H1 (cell line): Measurements from ENCODE around the gene OR2V2. TPM values are rescaled to one million over a fixed set of nuclear protein-coding genes. Genes with fewer than 3 reads are reported as not detected.

ENCODE experiments used
- CTCF ChIA-PET: fragments of 300-600 bp; sonication (Branson Sonifier 250); formaldehyde crosslinking; loops from one replicate; lab custom pipeline; 2021; ENCODE audit not compliant: partially characterized antibody; lab: Charles Lee
- POLR2A ChIA-PET: fragments of 300-600 bp; sonication (Branson Sonifier 250); formaldehyde crosslinking; loops from one replicate; lab custom pipeline; 2021; ENCODE audit warnings: inconsistent platforms; ENCODE audit not compliant: partially characterized antibody; lab: Charles Lee
- DNase-seq, 2 experiments: peaks; one replicate each; pipeline versions ENCODE4 v3.0.0 to v3.0.0-alpha.2; 2010 to 2022; ENCODE audit warnings: low spot score in 2 of 2, low read depth in 1 of 2, mixed read lengths in 1 of 2
- FAIRE-seq: peaks from 2 replicates; lab custom pipeline; 2011; peaks lifted over from hg19 to GRCh38; lab: Jason Lieb, UNC
- H2AFZ ChIP-seq: 2 replicates; pipeline ENCODE4 v1.8.1; 2012; ENCODE audit warnings: low read length, inconsistent platforms
- H2AK5ac ChIP-seq: 2 replicates; pipeline ENCODE4 v1.6.1; 2013; ENCODE audit warnings: low read depth, low read length
- H2BK120ac ChIP-seq: replicated peaks from 2 replicates; pipeline ENCODE3; 2013; ENCODE audit warnings: low read depth, low read length, inconsistent platforms
- H2BK12ac ChIP-seq: 2 replicates; pipeline ENCODE4 v1.6.1; 2013; ENCODE audit warnings: low read depth, low read length
- H2BK15ac ChIP-seq: 2 replicates; pipeline ENCODE4 v1.6.1; 2013; ENCODE audit warnings: low read length
- H2BK20ac ChIP-seq: 2 replicates; pipeline ENCODE4 v1.6.1; 2013; ENCODE audit warnings: low read length
- H2BK5ac ChIP-seq: 2 replicates; pipeline ENCODE4 v1.6.1; 2013; ENCODE audit warnings: low read depth, low read length
- H3K14ac ChIP-seq: 2 replicates; pipeline ENCODE4 v1.6.1; 2013; ENCODE audit warnings: inconsistent platforms; ENCODE audit not compliant: insufficient read length
- H3K18ac ChIP-seq: 2 replicates; pipeline ENCODE4 v1.6.1; 2013; ENCODE audit warnings: low read length; ENCODE audit errors: extremely low read depth
- H3K23ac ChIP-seq: 2 replicates; pipeline ENCODE4 v1.6.1; 2013; ENCODE audit warnings: inconsistent platforms; ENCODE audit not compliant: insufficient read length
- H3K23me2 ChIP-seq: 2 replicates; pipeline ENCODE4 v1.6.1; 2013; ENCODE audit warnings: low read depth, low read length
- H3K27ac ChIP-seq: 2 replicates; pipeline ENCODE4 v1.6.1; 2011; ENCODE audit warnings: low read depth, low read length, inconsistent platforms
- H3K27me3 ChIP-seq, 4 experiments: replicated peaks in 1 of 4; 1 replicate in 1 of 4; 2 replicates in 3 of 4; pipeline versions ENCODE4 v1.6.1 to v1.8.1; 2011 to 2013; ENCODE audit warnings: low read length in 3 of 4, mild to moderate bottlenecking in 3 of 4, inconsistent platforms in 2 of 4, mixed read lengths in 2 of 4, moderate library complexity in 1 of 4; ENCODE audit not compliant: control insufficient read depth in 3 of 4, insufficient read depth in 3 of 4; ENCODE audit errors: extremely low read depth in 1 of 4
- H3K36me3 ChIP-seq, 4 experiments: 2 replicates each; pipeline versions ENCODE4 v1.6.1 to v1.8.1; 2011 to 2013; ENCODE audit warnings: mild to moderate bottlenecking in 4 of 4, low read length in 3 of 4, moderate library complexity in 2 of 4, control low read depth in 1 of 4, inconsistent platforms in 1 of 4; ENCODE audit not compliant: insufficient read depth in 4 of 4, control insufficient read depth in 2 of 4
- H3K4ac ChIP-seq: replicated peaks from 2 replicates; pipeline ENCODE3; 2013; ENCODE audit warnings: low read length, low read depth, mixed read lengths, inconsistent platforms; ENCODE audit not compliant: insufficient read length
- H3K4me1 ChIP-seq, 4 experiments: replicated peaks in 1 of 4; 1 replicate in 1 of 4; 2 replicates in 3 of 4; pipeline versions ENCODE4 v1.6.1 to v1.8.1; 2011 to 2013; ENCODE audit warnings: low read length in 3 of 4, inconsistent platforms in 2 of 4, mixed read lengths in 1 of 4; ENCODE audit not compliant: insufficient read depth in 4 of 4, control insufficient read depth in 3 of 4
- H3K4me2 ChIP-seq, 2 experiments: 2 replicates each; pipeline versions ENCODE4 v1.6.1 to v1.8.1; 2011 to 2013; ENCODE audit warnings: low read depth in 2 of 2, low read length in 2 of 2, control low read depth in 1 of 2, inconsistent platforms in 1 of 2, mild to moderate bottlenecking in 1 of 2; ENCODE audit not compliant: insufficient read depth in 1 of 2
- H3K4me3 ChIP-seq, 4 experiments: fragments of 200-600, 300-600 bp in 1 of 4; sonication (generic), shearing (Covaris generic), sonication (Bioruptor Twin) in 1 of 4; 2 replicates each; pipeline versions ENCODE4 v1.5.1 to v1.8.1; 2011 to 2016; ENCODE audit warnings: low read length in 4 of 4, low read depth in 3 of 4, control low read depth in 2 of 4, inconsistent platforms in 2 of 4, mild to moderate bottlenecking in 2 of 4, mixed read lengths in 1 of 4, moderate library complexity in 1 of 4; ENCODE audit not compliant: insufficient read depth in 2 of 4; ENCODE audit errors: extremely low read depth in 1 of 4
- H3K56ac ChIP-seq: replicated peaks from 2 replicates; pipeline ENCODE3; 2013; ENCODE audit warnings: low read depth, mild to moderate bottlenecking, mixed read lengths, low read length, inconsistent platforms; ENCODE audit not compliant: insufficient read length
- H3K79me1 ChIP-seq: 2 replicates; pipeline ENCODE4 v1.6.1; 2013; ENCODE audit warnings: low read depth, low read length, control low read depth
- H3K79me2 ChIP-seq, 2 experiments: 2 replicates each; pipeline versions ENCODE4 v1.6.1 to v1.8.1; 2012 to 2013; ENCODE audit warnings: low read length in 2 of 2, mild to moderate bottlenecking in 2 of 2, inconsistent platforms in 1 of 2; ENCODE audit not compliant: insufficient read depth in 2 of 2, control insufficient read depth in 1 of 2
- H3K9ac ChIP-seq, 4 experiments: replicated peaks in 1 of 4; 1 replicate in 1 of 4; 2 replicates in 3 of 4; pipeline versions ENCODE4 v1.6.1 to v1.8.1; 2011 to 2013; ENCODE audit warnings: low read depth in 3 of 4, low read length in 3 of 4, control low read depth in 2 of 4, mild to moderate bottlenecking in 2 of 4, moderate library complexity in 2 of 4, inconsistent platforms in 1 of 4; ENCODE audit errors: extremely low read depth in 1 of 4
- H3K9me3 ChIP-seq, 2 experiments: 2 replicates each; pipeline versions ENCODE4 v1.6.1 to v1.8.1; 2012 to 2013; ENCODE audit warnings: mild to moderate bottlenecking in 2 of 2, moderate library complexity in 2 of 2, control low read depth in 1 of 2, inconsistent platforms in 1 of 2, low read depth in 1 of 2, low read length in 1 of 2, mixed read lengths in 1 of 2; ENCODE audit not compliant: insufficient read depth in 2 of 2
- H4K20me1 ChIP-seq, 2 experiments: replicated peaks in 1 of 2; 2 replicates each; pipeline versions ENCODE3 to v1.8.1; 2011 to 2013; ENCODE audit warnings: inconsistent platforms in 2 of 2, low read length in 2 of 2, mild to moderate bottlenecking in 1 of 2; ENCODE audit not compliant: insufficient read depth in 2 of 2, control insufficient read depth in 1 of 2
- H4K5ac ChIP-seq: 2 replicates; pipeline ENCODE4 v1.6.1; 2013; ENCODE audit warnings: low read length, low read depth, mixed read lengths, inconsistent platforms; ENCODE audit not compliant: insufficient read length
- H4K8ac ChIP-seq: 2 replicates; pipeline ENCODE4 v1.8.0; 2013; ENCODE audit warnings: mild to moderate bottlenecking, moderate library complexity, low read length, inconsistent platforms; ENCODE audit not compliant: insufficient read depth; ENCODE audit errors: extremely low read depth
- H4K91ac ChIP-seq: replicated peaks from 2 replicates; pipeline ENCODE3; 2013; ENCODE audit warnings: low read length, mixed read lengths, inconsistent platforms; ENCODE audit not compliant: insufficient read length
- BCL11A ChIP-seq, 2 experiments: IDR thresholded peaks; one replicate each; pipeline ENCODE4 v1.6.1; 2011; ENCODE audit warnings: low read depth in 2 of 2, low read length in 2 of 2, mild to moderate bottlenecking in 2 of 2
- BRCA1 ChIP-seq: IDR thresholded peaks from 2 replicates; pipeline ENCODE4 v1.6.1; 2012; ENCODE audit warnings: low read depth, low read length, improper control_type of control experiment
- HDAC6 ChIP-seq: IDR thresholded peaks from one replicate; pipeline ENCODE4 v1.7.1; 2012; ENCODE audit warnings: low read depth, mild to moderate bottlenecking, inconsistent platforms, low read length, moderate library complexity
- NANOG ChIP-seq: IDR thresholded peaks from 2 replicates; pipeline ENCODE4 v1.6.1; 2011; ENCODE audit warnings: low read length, low read depth, mild to moderate bottlenecking, inconsistent platforms; ENCODE audit not compliant: insufficient read depth, poor library complexity, severe bottlenecking
- PHF8 ChIP-seq: fragments of 200-600 bp; sonication (generic); conservative IDR thresholded peaks from 2 replicates; pipeline ENCODE4 v1.7.1; 2012; ENCODE audit warnings: low read depth, mild to moderate bottlenecking, inconsistent platforms, low read length, moderate library complexity
- RBBP5 ChIP-seq: IDR thresholded peaks from 2 replicates; pipeline ENCODE4 v1.7.1; 2012; ENCODE audit warnings: low read depth, mild to moderate bottlenecking, inconsistent platforms, low read length, moderate library complexity, borderline replicate concordance
- SAP30 ChIP-seq: fragments of 300-600 bp; sonication (generic); IDR thresholded peaks from 2 replicates; pipeline ENCODE4 v1.7.1; 2012; ENCODE audit warnings: low read length, moderate library complexity, mild to moderate bottlenecking, inconsistent platforms; ENCODE audit not compliant: insufficient read depth, insufficient replicate concordance
- SP4 ChIP-seq: IDR thresholded peaks from 2 replicates; pipeline ENCODE4 v1.6.1; 2012; ENCODE audit warnings: low read length, inconsistent platforms
- SUZ12 ChIP-seq: fragments of 200-600 bp; sonication (generic); IDR thresholded peaks from 2 replicates; pipeline ENCODE4 v1.6.1; 2012; ENCODE audit warnings: mild to moderate bottlenecking, inconsistent platforms, low read length, moderate library complexity, mixed read lengths
- TBP ChIP-seq: IDR thresholded peaks from 2 replicates; pipeline ENCODE4 v1.6.1; 2011; ENCODE audit warnings: low read depth, low read length, improper control_type of control experiment
- WGBS, 2 experiments: shearing (Covaris generic) in 1 of 2; methylation state at CpG; one replicate each; pipeline versions ENCODE4 v1.1.6 to v1.1.7; 2013 to 2015; ENCODE audit warnings: low lambda C conversion rate in 2 of 2, mixed read lengths in 2 of 2, inconsistent platforms in 1 of 2, low coverage in 1 of 2, missing lambda C conversion rate in 1 of 2; ENCODE audit not compliant: insufficient replicate concordance in 2 of 2, insufficient coverage in 1 of 2, insufficient read length in 1 of 2; ENCODE audit errors: extremely low coverage in 1 of 2, missing lambda C conversion rate in 1 of 2; 5-methylcytosine and 5-hydroxymethylcytosine counted together
- polyA plus RNA-seq, 7 experiments: library from polyadenylated mRNA; depleted of rRNA in 3 of 7; stranded (reverse) in 5 of 7; unstranded in 2 of 7; fragments of >200 nt in 5 of 7; fragments of 200-250 nt in 2 of 7; gene quantifications; 1 replicate in 5 of 7; 2 replicates in 1 of 7; 4 replicates in 1 of 7; pipeline versions ENCODE4 v1.2.1 to v1.2.3, GENCODE V29; 2011 to 2013; ENCODE audit warnings: missing spikeins in 2 of 7, mixed read lengths in 2 of 7
- total RNA-seq: library from RNA; stranded (reverse); fragmentation: NEBNext Ultra II Directional; extraction: Animal tissue kit (Norgen Biotek cat#: 25700); gene quantifications from 2 replicates; pipeline ENCODE4 v1.2.1, GENCODE V29; 2021
- TF ChIP-seq, protein P1 (sequence below): IDR thresholded peaks from 2 replicates; pipeline ENCODE4 v1.6.1; 2011; ENCODE audit warnings: low read depth, mild to moderate bottlenecking, low read length; ENCODE audit not compliant: insufficient read depth

Gene OR2V2
- total and polyA plus RNA-seq, 2 of the 8 experiments (the other 6 are each of a cell fraction or from before 2014, with no cell fraction given), result not detected

- Histone ChIP-seq H3K18ac (no peak overlapping the region; the same call in 1 of the 2 replicates), H2AFZ (no peak overlapping the region), H3K9ac (peak overlapping the region in 3 of 4 experiments; percentile 38 to 47 (median 45); a peak in 4 of 7 replicates), H4K20me1 (peaks cover 2 to 4% of the 10 kb centered on the region in 2 experiments), H3K23ac (no peak overlapping the region), H3K79me2 (no peaks in the 10 kb centered on the region), H3K4me2 (peak overlapping the region; percentile 94 to 96), H2BK5ac (no peak overlapping the region), H3K23me2 (peaks cover 36% of the 10 kb centered on the region), H3K27me3 (peaks cover 15 to 26% (median 23%) of the 10 kb centered on the region in 4 experiments; a peak in 6 of 7 replicates), H3K4me1 (peaks cover 0 to 11% (median 2%) of the 10 kb centered on the region in 4 experiments; a peak in 4 of 7 replicates), H2BK120ac (no peak overlapping the region), H3K56ac (no peak overlapping the region), H4K5ac (no peak overlapping the region), H4K8ac (0 out of 2 replicates have a peak overlapping the region, but pooled peaks have one; percentile 81), H3K14ac (no peak overlapping the region), H3K4me3 (peak overlapping the region; percentile 62 to 90 (median 78)), H4K91ac (no peak overlapping the region), H3K79me1 (no peaks in the 10 kb centered on the region), H3K4ac (no peak overlapping the region), H2BK15ac (no peak overlapping the region), H3K36me3 (no peaks in the 10 kb centered on the region), H3K9me3 (no peaks in the 10 kb centered on the region; a peak in 1 of 4 replicates), H3K27ac (peak overlapping the region; percentile 55; the same call in 1 of the 2 replicates), H2BK20ac (no peak overlapping the region), H2BK12ac (no peak overlapping the region), H2AK5ac (no peak overlapping the region)
- CTCF ChIA-PET, result interaction anchor here (0.5 to 12.3 kb wide), 7 partner anchors 10 to 1059 kb away, joined by 3 to 197 read pairs (median 3); partner anchors contain the start of gene TRIM7
- POLR2A ChIA-PET, result interaction anchor here (1.0 to 11.9 kb wide), 10 partner anchors 10 to 92 kb away, joined by 3 to 90 read pairs (median 4); partner anchors contain the start of genes RACK1, TRIM41 and TRIM7
- FAIRE-seq (no peak), DNase-seq (peak in 1 of 2 experiments; percentile 96)
- 2% methylated on average over 34 of the region's 35 CpGs; no CpG with 5 or more reads in 1 of the 2 experiments for WGBS, 2 experiments
- TF ChIP-seq SUZ12, result no peak; the same call in 1 of the 2 replicates
- peak; percentile 40 for TF ChIP-seq HDAC6
- no peak for TF ChIP-seq SAP30
- TF ChIP-seq BCL11A (IDR thresholded peaks at IDR 0.05; ENCODE audit: low read depth in 2 of 2, low read length in 2 of 2), result no peak
- no peak for TF ChIP-seq NANOG
- TF ChIP-seq BRCA1, result no peak
- no peak for TF ChIP-seq PHF8
- TF ChIP-seq TBP, result peak; percentile 98
- TF ChIP-seq, protein P1, sequence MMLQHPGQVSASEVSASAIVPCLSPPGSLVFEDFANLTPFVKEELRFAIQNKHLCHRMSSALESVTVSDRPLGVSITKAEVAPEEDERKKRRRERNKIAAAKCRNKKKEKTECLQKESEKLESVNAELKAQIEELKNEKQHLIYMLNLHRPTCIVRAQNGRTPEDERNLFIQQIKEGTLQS, result no peak
- peak; percentile 54; the same call in 1 of the 2 replicates for TF ChIP-seq SP4
- TF ChIP-seq RBBP5, result no peak
These were observed 41.4 kb downstream of the OR2V2 start for GRCh38 chr5:181188700-181189362.
